Kidney epithelial cell (primary cell): ENCODE results near the gene ANAPC5. TPM values are rescaled to one million over a fixed set of nuclear protein-coding genes. Genes with fewer than 3 reads are reported as not detected.
A peak's percentile ranks its signal among the peaks of the same experiment; 100 is the strongest.

ENCODE experiments used
- DNase-seq: peaks from one replicate; pipeline ENCODE4 v3.0.0-alpha.2; 2010; ENCODE audit warnings: low read depth
- H3K27me3 ChIP-seq: 2 replicates; pipeline ENCODE4 v1.6.0; 2011; ENCODE audit warnings: low read length; ENCODE audit not compliant: control insufficient read depth, insufficient read depth
- H3K36me3 ChIP-seq: 2 replicates; pipeline ENCODE4 v1.5.1; 2011; ENCODE audit warnings: low read length; ENCODE audit not compliant: control insufficient read depth, insufficient read depth
- H3K4me3 ChIP-seq: 2 replicates; pipeline ENCODE4 v1.5.1; 2011; ENCODE audit warnings: low read depth, mild to moderate bottlenecking, control low read depth, low read length
- CTCF ChIP-seq: IDR thresholded peaks from 2 replicates; pipeline ENCODE4 v1.5.1; 2011; ENCODE audit warnings: mild to moderate bottlenecking, moderate library complexity, low read length, control low read depth, inconsistent platforms; ENCODE audit not compliant: insufficient read depth, poor library complexity, severe bottlenecking
- total RNA-seq: library from RNA; depleted of rRNA; stranded (reverse); fragments of >200 nt; gene quantifications from 2 replicates; pipeline ENCODE4 v1.2.3, GENCODE V29; 2015

ANAPC5 gene
- total RNA-seq, 1 donor from 2014 or later, result 86.2 TPM

- H3K4me3 ChIP-seq, result no peak overlapping the region
- no peaks in the 10 kb centered on the region for H3K27me3 ChIP-seq
- peak; percentile 50 for DNase-seq
- H3K36me3 ChIP-seq, result no peaks in the 10 kb centered on the region
- TF ChIP-seq CTCF, result peak; percentile 78
Measured at GRCh38 chr12:121334513-121335343, 17.5 kb downstream of the ANAPC5 start.

GRCh38 chr12:121333747-121334146, 18.5 kb downstream of the ANAPC5 start:
- Histone ChIP-seq H3K36me3 (no peaks in the 10 kb centered on the region), H3K27me3 (no peaks in the 10 kb centered on the region), H3K4me3 (no peak overlapping the region)
- no peak for DNase-seq
- no peak for TF ChIP-seq CTCF

GRCh38 chr12:121331248-121331647, 21.0 kb downstream of the ANAPC5 start:
- no peak overlapping the region for H3K4me3 ChIP-seq
- H3K27me3 ChIP-seq, result no peaks in the 10 kb centered on the region
- H3K36me3 ChIP-seq, result peaks cover 2% of the 10 kb centered on the region
- no peak for DNase-seq
- no peak for TF ChIP-seq CTCF

- Histone ChIP-seq H3K36me3 (peaks cover 2% of the 10 kb centered on the region), H3K27me3 (no peaks in the 10 kb centered on the region), H3K4me3 (no peak overlapping the region)
- no peak for TF ChIP-seq CTCF
- DNase-seq, result no peak
Measured at GRCh38 chr12:121330692-121331091, 21.5 kb downstream of the ANAPC5 start.

- no peak for TF ChIP-seq CTCF
- no peak for DNase-seq
- Histone ChIP-seq H3K4me3 (no peak overlapping the region), H3K27me3 (no peaks in the 10 kb centered on the region), H3K36me3 (peaks cover 2% of the 10 kb centered on the region)
Measured at GRCh38 chr12:121330195-121330594, 22.0 kb downstream of the ANAPC5 start.

- no peak for DNase-seq
- Histone ChIP-seq H3K4me3 (no peak overlapping the region), H3K36me3 (peaks cover 2% of the 10 kb centered on the region), H3K27me3 (no peaks in the 10 kb centered on the region)
- TF ChIP-seq CTCF, result no peak
Measured at GRCh38 chr12:121328620-121329019, 23.6 kb downstream of the ANAPC5 start.
